Stomach (tissue), 9 donors: Measurements from ENCODE around the gene ST8SIA1. TPM values are rescaled to one million over a fixed set of nuclear protein-coding genes. Genes with fewer than 3 reads are reported as not detected.

Experiments
- DNase-seq, 2 donors: peaks; one replicate each; pipeline versions ENCODE4 v3.0.0 to v3.0.0-alpha.2; 2013 to 2019
- H3K27ac ChIP-seq, 5 donors: fragments of 200-600 bp in 4 of 5; sonication (generic) in 4 of 5; one replicate each; pipeline ENCODE4 v1.5.1; 2013 to 2019; ENCODE audit warnings: mild to moderate bottlenecking in 1 of 5, moderate library complexity in 1 of 5
- H3K27me3 ChIP-seq, 3 donors: fragments of 200-600 bp; sonication (generic); one replicate each; pipeline ENCODE4 v1.5.1; 2017 to 2019; ENCODE audit warnings: mixed run types in 1 of 3
- H3K36me3 ChIP-seq, 4 donors: fragments of 200-600 bp; sonication (generic); 1 replicate in 3 of 4; 2 replicates in 1 of 4; pipeline ENCODE4 v1.5.1; 2016 to 2019
- H3K4me1 ChIP-seq, 4 donors: fragments of 200-600 bp; sonication (generic); one replicate each; pipeline ENCODE4 v1.5.1; 2016 to 2019
- H3K4me3 ChIP-seq, 4 donors: fragments of 200-600 bp; sonication (generic) in 3 of 4; one replicate each; pipeline ENCODE4 v1.5.1; 2016 to 2019; ENCODE audit warnings: mild to moderate bottlenecking in 1 of 4
- H3K9me3 ChIP-seq, 4 donors: fragments of 200-600 bp; sonication (generic); one replicate each; pipeline ENCODE4 v1.5.1; 2016 to 2019
- EP300 ChIP-seq: sonication (generic); formaldehyde crosslinking; IDR thresholded peaks from one replicate; pipeline ENCODE4 v1.6.1; 2017; ENCODE audit warnings: antibody characterized with exemption
- POLR2A ChIP-seq, 4 donors: fragments of 450-650 bp; IDR thresholded peaks; one replicate each; pipeline ENCODE4 v1.6.1; 2016; ENCODE audit warnings: antibody characterized with exemption in 4 of 4, control low read depth in 2 of 4, mild to moderate bottlenecking in 1 of 4, moderate library complexity in 1 of 4
- POLR2AphosphoS5 ChIP-seq, 3 donors: sonication (generic); formaldehyde crosslinking; IDR thresholded peaks; one replicate each; pipeline ENCODE4 v1.6.1; 2016; ENCODE audit warnings: antibody characterized with exemption in 3 of 3
- WGBS, 5 donors: extraction: QIAGEN DNeasy Blood & Tissue Kit in 3 of 5; methylation state at CpG; one replicate each; pipeline versions ENCODE4 v1.1.5 to v1.1.7; 2013 to 2018; 5-methylcytosine and 5-hydroxymethylcytosine counted together
- intact Hi-C: fragments of 100-400 bp; cut with DNase I; formaldehyde crosslinking; loops from one replicate; pipeline ENCODE4 v1.15.1; 2023; ENCODE audit warnings: low total_unique reads
- polyA plus RNA-seq, 3 donors: library from polyadenylated mRNA; stranded (reverse); fragments of 200-250 nt; gene quantifications; one replicate each; pipeline ENCODE4 v1.2.3, GENCODE V29; 2013
- total RNA-seq, 5 donors: library from RNA; depleted of rRNA; stranded (reverse); fragments of >200 nt; gene quantifications; one replicate each; pipeline versions ENCODE4 v1.1.0 to v1.2.3, GENCODE V29; 2014 to 2016
- TF ChIP-seq, protein P1 (sequence below), 7 experiments: fragments of 450-650 bp in 4 of 7; fragments of 200-600 bp in 3 of 7; sonication (generic) in 3 of 7; IDR thresholded peaks; one replicate each; pipeline ENCODE4 v1.5.1; 2016 to 2019; ENCODE audit warnings: antibody characterized with exemption in 7 of 7, control low read depth in 2 of 7, mild to moderate bottlenecking in 1 of 7
- donor health status: healthy with polysubstance abuse.
- donor health status: Bipolar disorder and iron deficiency.
- donor health status: healthy.

The ST8SIA1 gene
- total and polyA plus RNA-seq, 8 donors, result 0.29 to 5.0 (median 2.2) TPM

- no peak for DNase-seq
- peaks cover 0 to 39% (median 23%) of the 10 kb centered on the region in 3 donors for H3K27me3 ChIP-seq
- no peaks in the 10 kb centered on the region for H3K9me3 ChIP-seq
- H3K4me3 ChIP-seq, result peak overlapping the region in 2 of 4 donors; percentile 70 to 71
- peaks cover 0 to 57% (median 36%) of the 10 kb centered on the region in 4 donors for H3K4me1 ChIP-seq
- H3K27ac ChIP-seq, result peak overlapping the region in 1 of 5 donors; percentile 22
- TF ChIP-seq EP300 (no peak), POLR2AphosphoS5 (IDR thresholded peaks at IDR 0.05) (no peak), POLR2A (IDR thresholded peaks at IDR 0.05) (no peak)
- TF ChIP-seq, protein P1, sequence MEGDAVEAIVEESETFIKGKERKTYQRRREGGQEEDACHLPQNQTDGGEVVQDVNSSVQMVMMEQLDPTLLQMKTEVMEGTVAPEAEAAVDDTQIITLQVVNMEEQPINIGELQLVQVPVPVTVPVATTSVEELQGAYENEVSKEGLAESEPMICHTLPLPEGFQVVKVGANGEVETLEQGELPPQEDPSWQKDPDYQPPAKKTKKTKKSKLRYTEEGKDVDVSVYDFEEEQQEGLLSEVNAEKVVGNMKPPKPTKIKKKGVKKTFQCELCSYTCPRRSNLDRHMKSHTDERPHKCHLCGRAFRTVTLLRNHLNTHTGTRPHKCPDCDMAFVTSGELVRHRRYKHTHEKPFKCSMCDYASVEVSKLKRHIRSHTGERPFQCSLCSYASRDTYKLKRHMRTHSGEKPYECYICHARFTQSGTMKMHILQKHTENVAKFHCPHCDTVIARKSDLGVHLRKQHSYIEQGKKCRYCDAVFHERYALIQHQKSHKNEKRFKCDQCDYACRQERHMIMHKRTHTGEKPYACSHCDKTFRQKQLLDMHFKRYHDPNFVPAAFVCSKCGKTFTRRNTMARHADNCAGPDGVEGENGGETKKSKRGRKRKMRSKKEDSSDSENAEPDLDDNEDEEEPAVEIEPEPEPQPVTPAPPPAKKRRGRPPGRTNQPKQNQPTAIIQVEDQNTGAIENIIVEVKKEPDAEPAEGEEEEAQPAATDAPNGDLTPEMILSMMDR (IDR thresholded peaks at IDR 0.05), result no peak
- intact Hi-C loops, result loop anchor here (10.0 kb wide), 1 partner anchor 227 kb away; no protein-coding TSS in a partner anchor
- H3K36me3 ChIP-seq, result no peaks in the 10 kb centered on the region
These were observed 2.3 kb downstream of the ST8SIA1 start for GRCh38 chr12:22332202-22332601.

- 73 to 79% (median 77%) methylated on average over 4 of the region's 4 CpGs for WGBS, 5 donors
- Histone ChIP-seq H3K27me3 (peaks cover 0 to 25% (median 13%) of the 10 kb centered on the region in 3 donors), H3K9me3 (no peaks in the 10 kb centered on the region), H3K4me1 (peaks cover 0 to 44% (median 25%) of the 10 kb centered on the region in 4 donors), H3K27ac (no peak overlapping the region), H3K4me3 (no peak overlapping the region), H3K36me3 (no peaks in the 10 kb centered on the region)
- intact Hi-C loops, result loop anchor here (10.0 kb wide), 1 partner anchor 225 kb away; no protein-coding TSS in a partner anchor
- DNase-seq, result no peak
- TF ChIP-seq POLR2A (IDR thresholded peaks at IDR 0.05) (no peak), POLR2AphosphoS5 (IDR thresholded peaks at IDR 0.05) (no peak), EP300 (no peak)
- TF ChIP-seq, protein P1 (IDR thresholded peaks at IDR 0.05), result no peak
These were observed 4.9 kb downstream of the ST8SIA1 start for GRCh38 chr12:22329621-22330020.

DNA sequence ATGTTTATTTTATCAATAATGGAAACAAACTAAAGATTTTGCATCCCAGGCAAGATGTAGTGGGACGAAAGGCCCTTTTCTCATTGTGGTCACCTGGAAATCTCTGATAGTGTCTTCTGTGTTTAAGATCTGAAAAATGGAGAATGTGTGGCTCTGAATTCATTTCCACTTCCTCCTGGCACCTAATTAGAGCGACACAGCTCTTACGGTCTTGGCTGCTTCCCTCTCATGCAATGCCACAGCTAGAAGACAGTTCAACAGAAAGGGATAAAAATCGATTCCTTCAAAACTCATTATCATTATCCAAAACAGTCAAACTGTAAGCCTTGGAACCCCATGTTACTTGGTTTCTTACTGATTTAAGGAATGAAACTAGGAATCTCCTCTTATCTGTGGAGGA is 9.3 kb downstream of the ST8SIA1 start:
- no peak overlapping the region for H3K27ac ChIP-seq
- TF ChIP-seq POLR2A (IDR thresholded peaks at IDR 0.05), result no peak
- TF ChIP-seq EP300, result no peak
- TF ChIP-seq, protein P1 (IDR thresholded peaks at IDR 0.05), result no peak
- no peak for TF ChIP-seq POLR2AphosphoS5 (IDR thresholded peaks at IDR 0.05)
- H3K27me3 ChIP-seq, result no peaks in the 10 kb centered on the region
- DNase-seq, result no peak
- intact Hi-C loops, result no loop called here
- H3K4me3 ChIP-seq, result no peak overlapping the region
- H3K4me1 ChIP-seq, result peaks cover 0 to 13% (median 3%) of the 10 kb centered on the region in 4 donors
- H3K36me3 ChIP-seq, result no peaks in the 10 kb centered on the region
- H3K9me3 ChIP-seq, result no peaks in the 10 kb centered on the region
- 73 to 86% (median 75%) methylated on average over 4 of the region's 4 CpGs for WGBS, 5 donors

DNA sequence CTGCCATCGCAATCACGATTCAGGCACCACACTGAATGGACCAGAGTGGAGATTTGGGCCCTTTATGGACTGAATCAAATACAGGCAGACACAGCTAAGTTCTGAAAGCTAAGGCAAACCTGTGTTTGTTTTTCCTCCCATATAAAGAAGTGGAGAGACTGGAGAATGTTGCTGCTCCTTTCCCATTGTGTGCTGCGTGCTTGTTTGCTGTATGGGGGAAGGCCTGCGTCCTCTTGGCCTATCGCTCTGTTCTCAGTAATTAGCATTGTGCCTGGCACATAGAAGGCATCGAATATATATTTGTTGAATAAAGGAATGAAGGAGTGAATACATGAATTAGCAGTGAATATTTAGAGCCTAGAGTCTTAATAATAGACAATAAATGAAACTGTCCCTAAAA is 12.4 kb downstream of the ST8SIA1 start:
- Histone ChIP-seq H3K4me3 (no peak overlapping the region), H3K27ac (no peak overlapping the region), H3K27me3 (no peaks in the 10 kb centered on the region), H3K4me1 (no peaks in the 10 kb centered on the region), H3K36me3 (no peaks in the 10 kb centered on the region), H3K9me3 (no peaks in the 10 kb centered on the region)
- DNase-seq, result no peak
- WGBS, 5 donors, result 51 to 67% (median 58%) methylated on average over 6 of the region's 6 CpGs
- intact Hi-C loops, result no loop called here
- TF ChIP-seq POLR2A (IDR thresholded peaks at IDR 0.05), result no peak
- TF ChIP-seq POLR2AphosphoS5 (IDR thresholded peaks at IDR 0.05), result no peak
- no peak for TF ChIP-seq EP300
- TF ChIP-seq, protein P1 (IDR thresholded peaks at IDR 0.05), result no peak
